ENCODE measurements around the gene GGTLC1. TPM values are rescaled to one million over a fixed set of nuclear protein-coding genes. Genes with fewer than 3 reads are reported as not detected.
"Not testable (repeated sequence)": the region's sequence is repeated elsewhere in the genome, so short reads cannot be mapped to it uniquely, and the experiment has no call there.

GGTLC1 gene
- total and polyA plus RNA-seq, 4 donors: 4.2 to 98.4 (median 17.5) TPM

DNA sequence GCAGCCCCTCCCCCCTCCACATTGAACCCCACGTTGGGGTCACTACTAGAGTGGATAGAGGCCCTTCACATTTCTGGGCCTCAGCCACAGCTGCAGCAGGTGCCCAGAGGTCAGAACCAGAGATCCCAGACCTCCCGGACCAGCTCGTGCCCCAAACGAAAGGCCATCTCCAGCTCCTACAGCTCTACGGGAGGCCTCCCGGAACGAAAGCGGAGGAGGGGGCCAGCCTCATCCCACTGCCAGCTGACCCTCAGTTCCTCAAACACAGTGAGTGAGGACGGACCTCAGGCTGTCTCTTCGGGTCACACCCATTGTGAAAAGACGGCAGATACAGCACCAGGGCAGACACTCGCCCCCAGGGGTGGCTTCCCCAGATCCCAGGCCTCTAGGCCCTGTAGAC lies 1.7 kb upstream of the GGTLC1 start:
- WGBS, 2 donors: 88 to 95% methylated on average over 12 of the region's 12 CpGs

DNA sequence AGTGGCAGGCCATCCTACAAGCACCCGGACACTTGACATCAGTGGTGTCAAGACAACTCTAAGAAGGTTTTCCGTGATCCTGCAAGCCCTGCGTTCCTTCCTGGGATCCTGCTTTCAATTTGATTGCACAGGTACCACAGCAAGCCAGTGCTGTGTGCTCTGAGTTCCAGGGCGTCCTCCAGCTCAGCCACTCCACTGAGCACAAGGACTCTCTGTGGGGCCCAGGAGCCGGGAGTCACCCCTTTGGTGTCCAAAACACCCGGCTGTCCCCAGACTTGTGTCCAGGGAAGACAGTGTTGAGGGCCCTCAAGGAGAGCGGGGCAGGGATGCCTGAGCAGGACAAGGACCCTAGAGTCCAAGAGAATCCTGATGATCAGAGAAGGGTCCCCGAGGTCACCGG lies 387 bp upstream of the GGTLC1 start:
- DNase-seq; H3K4me1 ChIP-seq (ENCODE audit: control insufficient read depth in 5 of 5, insufficient read depth in 5 of 5, low read length in 5 of 5); H3K9ac ChIP-seq (ENCODE audit: insufficient read depth in 1 of 2, low read length in 2 of 2); H3K4me3 ChIP-seq; H3K27me3 ChIP-seq (ENCODE audit: control insufficient read depth in 3 of 3, insufficient read depth in 3 of 3, low read length in 2 of 3); H3K9me3 ChIP-seq (ENCODE audit: control insufficient read depth in 4 of 4, insufficient read depth in 3 of 4, low read length in 3 of 4); H3K36me3 ChIP-seq (ENCODE audit: control insufficient read depth in 4 of 4, insufficient read depth in 4 of 4, low read length in 4 of 4); ATAC-seq (ENCODE audit: insufficient read depth, low FRiP score): not testable (repeated sequence)
- WGBS, 2 donors: 79 to 92% methylated on average over 5 to 9 of the region's 9 CpGs
- peak overlapping the region in 1 of 2 donors; percentile 39 for H3K27ac ChIP-seq (ENCODE audit: low read depth in 1 of 2, low read length in 1 of 2)

More for the DNA sequence above, 1.7 kb upstream of the GGTLC1 start:
- H3K4me1 ChIP-seq (ENCODE audit: control insufficient read depth in 5 of 5, insufficient read depth in 5 of 5, low read length in 5 of 5); DNase-seq; H3K27ac ChIP-seq (ENCODE audit: low read depth in 1 of 2, low read length in 1 of 2); ATAC-seq (ENCODE audit: insufficient read depth, low FRiP score); H3K27me3 ChIP-seq (ENCODE audit: control insufficient read depth in 3 of 3, insufficient read depth in 3 of 3, low read length in 2 of 3); H3K4me3 ChIP-seq; H3K9ac ChIP-seq (ENCODE audit: insufficient read depth in 1 of 2, low read length in 2 of 2); H3K9me3 ChIP-seq (ENCODE audit: control insufficient read depth in 4 of 4, insufficient read depth in 3 of 4, low read length in 3 of 4); H3K36me3 ChIP-seq (ENCODE audit: control insufficient read depth in 4 of 4, insufficient read depth in 4 of 4, low read length in 4 of 4): not testable (repeated sequence)

DNA sequence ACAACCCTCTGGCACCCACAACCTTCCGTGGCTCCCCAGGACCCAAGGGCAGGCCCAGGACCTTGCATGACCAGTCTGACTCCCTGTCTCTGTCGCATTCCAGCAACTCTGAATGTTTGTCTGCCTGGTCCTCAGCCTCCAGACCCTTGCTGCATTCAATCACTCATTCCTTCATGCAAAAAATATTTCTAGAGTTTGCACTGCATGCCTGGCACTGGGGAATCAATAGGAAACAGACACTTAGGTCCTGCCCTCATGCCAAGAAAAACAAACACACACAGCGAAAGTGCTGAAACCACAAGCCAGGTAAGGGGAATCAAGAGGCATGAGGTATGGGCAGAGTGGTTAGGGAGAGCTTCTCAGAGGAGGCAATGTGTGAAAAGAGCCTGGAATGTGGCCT lies 1.9 kb downstream of the GGTLC1 start:
- not testable (repeated sequence) for H3K9me3 ChIP-seq (ENCODE audit: control insufficient read depth in 4 of 4, insufficient read depth in 3 of 4, low read length in 3 of 4); H3K27ac ChIP-seq (ENCODE audit: low read depth in 1 of 2, low read length in 1 of 2); ATAC-seq (ENCODE audit: insufficient read depth, low FRiP score); H3K4me3 ChIP-seq; H3K9ac ChIP-seq (ENCODE audit: insufficient read depth in 1 of 2, low read length in 2 of 2); H3K4me1 ChIP-seq (ENCODE audit: control insufficient read depth in 5 of 5, insufficient read depth in 5 of 5, low read length in 5 of 5); H3K36me3 ChIP-seq (ENCODE audit: control insufficient read depth in 4 of 4, insufficient read depth in 4 of 4, low read length in 4 of 4); H3K27me3 ChIP-seq (ENCODE audit: control insufficient read depth in 3 of 3, insufficient read depth in 3 of 3, low read length in 2 of 3)
- peak in 1 of 3 donors; percentile 47 for DNase-seq
- 68 to 75% methylated on average over 3 of the region's 3 CpGs for whole genome bisulfite sequencing, 2 donors

DNA sequence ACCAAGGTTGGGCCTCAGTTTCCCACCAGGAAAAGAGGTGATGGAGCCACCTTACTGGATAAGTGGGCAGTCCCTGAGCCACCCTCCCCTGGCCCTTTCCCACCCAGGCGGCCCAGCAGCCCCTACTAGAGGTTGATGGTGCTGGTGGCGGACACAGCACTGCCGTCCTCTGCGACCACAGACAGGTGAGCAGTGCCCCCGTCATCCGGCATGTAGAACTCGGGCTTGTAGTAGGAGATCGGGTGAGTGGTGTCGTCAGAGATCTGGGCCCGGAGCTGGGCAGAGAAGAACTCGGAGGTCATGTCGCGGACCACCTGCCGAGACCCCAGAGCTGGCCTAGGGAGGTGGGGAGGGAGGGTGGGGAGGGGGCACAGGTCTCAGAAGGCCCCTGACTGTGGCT lies 2.3 kb downstream of the GGTLC1 start:
- H3K4me3 ChIP-seq; ATAC-seq (ENCODE audit: insufficient read depth, low FRiP score); H3K27me3 ChIP-seq (ENCODE audit: control insufficient read depth in 3 of 3, insufficient read depth in 3 of 3, low read length in 2 of 3); H3K36me3 ChIP-seq (ENCODE audit: control insufficient read depth in 4 of 4, insufficient read depth in 4 of 4, low read length in 4 of 4); DNase-seq; H3K4me1 ChIP-seq (ENCODE audit: control insufficient read depth in 5 of 5, insufficient read depth in 5 of 5, low read length in 5 of 5); H3K9ac ChIP-seq (ENCODE audit: insufficient read depth in 1 of 2, low read length in 2 of 2); H3K9me3 ChIP-seq (ENCODE audit: control insufficient read depth in 4 of 4, insufficient read depth in 3 of 4, low read length in 3 of 4): not testable (repeated sequence)
- WGBS, 2 donors: 85 to 89% methylated on average over 14 of the region's 14 CpGs
- H3K27ac ChIP-seq (ENCODE audit: low read depth in 1 of 2, low read length in 1 of 2): peak overlapping the region in 1 of 2 donors; percentile 84

DNA sequence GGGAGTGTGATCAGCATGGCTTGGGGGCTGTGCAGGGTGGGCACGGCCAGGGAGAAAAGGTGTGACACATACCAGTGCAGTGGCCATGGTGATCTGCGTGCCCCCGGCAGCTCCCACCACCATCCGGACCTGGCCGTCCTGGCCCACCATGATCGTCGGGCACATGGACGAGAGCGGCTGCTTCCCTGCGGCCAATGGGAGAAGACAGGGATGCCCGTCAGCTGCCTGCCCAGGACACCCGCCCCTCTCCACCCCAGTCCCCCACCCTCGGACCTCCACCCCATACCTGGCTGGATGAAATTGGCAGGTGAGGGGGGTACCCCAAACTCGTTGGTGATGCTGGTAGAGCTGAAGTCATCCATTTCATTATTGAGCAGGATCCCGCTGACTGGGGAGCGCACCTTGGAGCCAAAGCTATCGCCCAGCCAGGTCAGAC lies 2.8 kb downstream of the GGTLC1 start:
- WGBS, 2 donors: 89 to 91% methylated on average over 14 to 17 of the region's 17 CpGs
- H3K4me3 ChIP-seq; DNase-seq; H3K27me3 ChIP-seq (ENCODE audit: control insufficient read depth in 3 of 3, insufficient read depth in 3 of 3, low read length in 2 of 3); H3K9me3 ChIP-seq (ENCODE audit: control insufficient read depth in 4 of 4, insufficient read depth in 3 of 4, low read length in 3 of 4); H3K4me1 ChIP-seq (ENCODE audit: control insufficient read depth in 5 of 5, insufficient read depth in 5 of 5, low read length in 5 of 5); H3K36me3 ChIP-seq (ENCODE audit: control insufficient read depth in 4 of 4, insufficient read depth in 4 of 4, low read length in 4 of 4); ATAC-seq (ENCODE audit: insufficient read depth, low FRiP score); H3K9ac ChIP-seq (ENCODE audit: insufficient read depth in 1 of 2, low read length in 2 of 2): not testable (repeated sequence)
- peak overlapping the region in 1 of 2 donors; percentile 45 for H3K27ac ChIP-seq (ENCODE audit: low read depth in 1 of 2, low read length in 1 of 2)

DNA sequence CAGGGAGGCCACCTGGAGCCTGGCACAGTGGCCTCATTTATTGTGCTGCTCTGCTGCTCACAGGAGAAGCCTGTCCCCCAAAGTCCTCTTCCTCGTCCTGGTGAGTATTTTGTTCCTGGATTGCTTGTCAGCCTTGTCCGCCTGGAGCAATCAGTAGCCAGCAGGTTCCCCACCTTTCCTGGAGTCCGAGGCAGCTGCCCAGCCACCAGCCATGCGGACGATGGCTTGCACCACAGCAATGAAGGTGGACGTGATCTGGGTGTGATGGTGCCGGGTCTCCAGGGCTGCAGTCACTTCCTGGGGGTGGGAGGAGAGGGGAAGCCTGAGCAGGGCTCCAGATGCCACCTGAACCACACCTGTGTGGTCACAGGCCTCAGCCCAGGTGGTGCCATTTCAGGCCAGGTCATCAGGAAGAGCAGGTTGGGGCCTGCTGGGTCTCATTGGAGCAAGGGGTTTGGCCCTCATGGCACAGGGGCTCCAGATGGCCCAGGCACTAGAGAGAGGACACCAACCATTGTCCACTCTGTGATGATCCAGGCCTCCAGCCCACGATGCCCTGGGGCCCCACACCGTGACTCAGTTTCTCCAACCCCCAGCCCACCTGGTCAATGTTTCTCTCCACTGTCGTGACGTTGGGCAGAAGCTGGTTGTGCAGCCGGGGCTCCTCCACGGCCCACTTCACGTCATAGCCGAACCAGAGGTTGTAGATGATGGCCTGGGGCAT lies 3.4 kb downstream of the GGTLC1 start:
- H3K27me3 ChIP-seq (ENCODE audit: control insufficient read depth in 3 of 3, insufficient read depth in 3 of 3, low read length in 2 of 3); H3K9me3 ChIP-seq (ENCODE audit: control insufficient read depth in 4 of 4, insufficient read depth in 3 of 4, low read length in 3 of 4); H3K36me3 ChIP-seq (ENCODE audit: control insufficient read depth in 4 of 4, insufficient read depth in 4 of 4, low read length in 4 of 4); ATAC-seq (ENCODE audit: insufficient read depth, low FRiP score); DNase-seq; H3K4me1 ChIP-seq (ENCODE audit: control insufficient read depth in 5 of 5, insufficient read depth in 5 of 5, low read length in 5 of 5); H3K9ac ChIP-seq (ENCODE audit: insufficient read depth in 1 of 2, low read length in 2 of 2); H3K4me3 ChIP-seq: not testable (repeated sequence)
- 82 to 96% methylated on average over 15 of the region's 15 CpGs for WGBS, 2 donors
- H3K27ac ChIP-seq (ENCODE audit: low read depth in 1 of 2, low read length in 1 of 2): peak overlapping the region in 1 of 2 donors; percentile 26

DNA sequence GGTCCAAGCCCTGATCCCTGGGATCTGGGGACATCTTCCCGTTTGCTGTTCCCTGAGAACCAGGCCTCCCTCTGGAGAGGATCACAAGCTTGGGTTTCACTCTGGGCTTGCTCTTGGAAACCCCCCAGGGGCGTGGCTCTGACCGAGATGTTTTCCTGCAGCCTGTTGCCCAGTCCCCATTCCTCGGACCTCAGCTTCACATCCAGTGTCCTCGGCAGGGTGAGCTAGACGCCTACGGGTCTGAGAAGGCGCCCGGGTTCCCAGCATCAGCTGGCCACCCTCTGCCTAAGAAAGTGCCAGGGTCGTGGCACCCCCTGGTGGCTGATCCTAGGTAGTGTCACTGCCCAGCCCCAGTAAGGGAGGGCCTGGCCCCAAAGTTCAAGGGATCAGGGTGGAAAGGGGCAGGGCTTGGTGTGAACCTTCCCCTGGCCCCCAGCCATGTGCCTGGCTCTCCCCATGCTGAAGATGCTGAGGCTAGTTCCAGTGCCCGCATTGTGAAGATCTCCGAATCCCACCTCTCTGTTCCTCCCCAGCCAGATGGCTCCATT lies 4.0 kb downstream of the GGTLC1 start:
- not testable (repeated sequence) for H3K4me1 ChIP-seq (ENCODE audit: control insufficient read depth in 5 of 5, insufficient read depth in 5 of 5, low read length in 5 of 5); H3K27me3 ChIP-seq (ENCODE audit: control insufficient read depth in 3 of 3, insufficient read depth in 3 of 3, low read length in 2 of 3); ATAC-seq (ENCODE audit: insufficient read depth, low FRiP score)

More for the DNA sequence above, 4.0 kb downstream of the GGTLC1 start:
- not testable (repeated sequence) for H3K27ac ChIP-seq (ENCODE audit: low read depth in 1 of 2, low read length in 1 of 2); H3K9ac ChIP-seq (ENCODE audit: insufficient read depth in 1 of 2, low read length in 2 of 2); H3K4me3 ChIP-seq; H3K9me3 ChIP-seq (ENCODE audit: control insufficient read depth in 4 of 4, insufficient read depth in 3 of 4, low read length in 3 of 4); H3K36me3 ChIP-seq (ENCODE audit: control insufficient read depth in 4 of 4, insufficient read depth in 4 of 4, low read length in 4 of 4); DNase-seq
- WGBS, 2 donors: 23 to 70% methylated on average over 8 to 9 of the region's 12 CpGs

All from lung (tissue), 10 donors.